Measurements from ENCODE around the gene ASCL5. TPM values are rescaled to one million over a fixed set of nuclear protein-coding genes. Genes with fewer than 3 reads are reported as not detected.

Gene ASCL5
- polyA plus RNA-seq, 1 donor (not counting 4 experiments of a cell fraction or from before 2014, with no cell fraction given), result not detected

- H2AFZ ChIP-seq (ENCODE audit: control insufficient read depth, low read length), result no peak overlapping the region
- peaks cover 16% of the 10 kb centered on the region for H3K4me1 ChIP-seq (ENCODE audit: control insufficient read depth, extremely low read depth, insufficient read depth, low read length)
- no peaks in the 10 kb centered on the region for H3K9me3 ChIP-seq (ENCODE audit: control insufficient read depth, low read depth, low read length)
- H3K36me3 ChIP-seq (ENCODE audit: control insufficient read depth in 2 of 2, extremely low read depth in 1 of 2, insufficient read depth in 2 of 2, low read length in 2 of 2), result no peaks in the 10 kb centered on the region
- H3K4me2 ChIP-seq (ENCODE audit: control insufficient read depth, extremely low read depth, insufficient read depth, low read depth, low read length), result peak overlapping the region; percentile 8
- no peaks in the 10 kb centered on the region for H3K9me1 ChIP-seq (ENCODE audit: control insufficient read depth, extremely low read depth, insufficient read depth, low read length)
- dilution Hi-C loops (cut with MboI; ENCODE audit: extremely low pct_ligation_motif_present, low sequenced_read_pairs), result no loop called here
- TF ChIP-seq, protein P1, sequence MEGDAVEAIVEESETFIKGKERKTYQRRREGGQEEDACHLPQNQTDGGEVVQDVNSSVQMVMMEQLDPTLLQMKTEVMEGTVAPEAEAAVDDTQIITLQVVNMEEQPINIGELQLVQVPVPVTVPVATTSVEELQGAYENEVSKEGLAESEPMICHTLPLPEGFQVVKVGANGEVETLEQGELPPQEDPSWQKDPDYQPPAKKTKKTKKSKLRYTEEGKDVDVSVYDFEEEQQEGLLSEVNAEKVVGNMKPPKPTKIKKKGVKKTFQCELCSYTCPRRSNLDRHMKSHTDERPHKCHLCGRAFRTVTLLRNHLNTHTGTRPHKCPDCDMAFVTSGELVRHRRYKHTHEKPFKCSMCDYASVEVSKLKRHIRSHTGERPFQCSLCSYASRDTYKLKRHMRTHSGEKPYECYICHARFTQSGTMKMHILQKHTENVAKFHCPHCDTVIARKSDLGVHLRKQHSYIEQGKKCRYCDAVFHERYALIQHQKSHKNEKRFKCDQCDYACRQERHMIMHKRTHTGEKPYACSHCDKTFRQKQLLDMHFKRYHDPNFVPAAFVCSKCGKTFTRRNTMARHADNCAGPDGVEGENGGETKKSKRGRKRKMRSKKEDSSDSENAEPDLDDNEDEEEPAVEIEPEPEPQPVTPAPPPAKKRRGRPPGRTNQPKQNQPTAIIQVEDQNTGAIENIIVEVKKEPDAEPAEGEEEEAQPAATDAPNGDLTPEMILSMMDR (optimal IDR thresholded peaks at IDR 0.05 in 1 of 3, IDR thresholded peaks at IDR 0.05 in 1 of 3, conservative IDR thresholded peaks at IDR 0.05 in 1 of 3; ENCODE audit: extremely low read depth in 1 of 3, insufficient read depth in 2 of 3, low read length in 3 of 3), result peak in 2 of 3 experiments; percentile 9 to 65
- no peak for TF ChIP-seq EZH2 (IDR thresholded peaks at IDR 0.05; ENCODE audit: low read length)
- peak; percentile 59 for DNase-seq (ENCODE audit: low read depth, low spot score)
- no peak overlapping the region for H3K27ac ChIP-seq (ENCODE audit: control insufficient read depth, insufficient read depth, low read length)
- H3K4me3 ChIP-seq (ENCODE audit: control insufficient read depth in 2 of 3, extremely low read depth in 1 of 3, insufficient read depth in 2 of 3, low read depth in 1 of 3, low read length in 3 of 3), result no peak overlapping the region
- no peak overlapping the region for H3K9ac ChIP-seq (ENCODE audit: control insufficient read depth, extremely low read depth, insufficient read depth, low read length)
- H3K79me2 ChIP-seq (ENCODE audit: control insufficient read depth, insufficient read depth, low read length), result no peaks in the 10 kb centered on the region
- peak; percentile 34 for FAIRE-seq
- H3K27me3 ChIP-seq (ENCODE audit: control insufficient read depth, extremely low read depth, insufficient read depth, low read length), result peaks cover 3% of the 10 kb centered on the region
- no peaks in the 10 kb centered on the region for H4K20me1 ChIP-seq (ENCODE audit: control insufficient read depth, extremely low read depth, insufficient read depth, low read length)
Observed at GRCh38 chr1:201088901-201089525, 38.0 kb downstream of the ASCL5 start.

GRCh38 chr1:201088395-201088794 lies 38.6 kb downstream of the ASCL5 start:
- Histone ChIP-seq H3K27ac (ENCODE audit: control insufficient read depth, insufficient read depth, low read length) (no peak overlapping the region), H3K4me1 (ENCODE audit: control insufficient read depth, extremely low read depth, insufficient read depth, low read length) (peaks cover 16% of the 10 kb centered on the region), H3K9me3 (ENCODE audit: control insufficient read depth, low read depth, low read length) (no peaks in the 10 kb centered on the region), H3K4me3 (ENCODE audit: control insufficient read depth in 2 of 3, extremely low read depth in 1 of 3, insufficient read depth in 2 of 3, low read depth in 1 of 3, low read length in 3 of 3) (no peak overlapping the region), H3K27me3 (ENCODE audit: control insufficient read depth, extremely low read depth, insufficient read depth, low read length) (peaks cover 3% of the 10 kb centered on the region), H4K20me1 (ENCODE audit: control insufficient read depth, extremely low read depth, insufficient read depth, low read length) (no peaks in the 10 kb centered on the region), H3K4me2 (ENCODE audit: control insufficient read depth, extremely low read depth, insufficient read depth, low read depth, low read length) (no peak overlapping the region), H3K79me2 (ENCODE audit: control insufficient read depth, insufficient read depth, low read length) (no peaks in the 10 kb centered on the region), H3K9me1 (ENCODE audit: control insufficient read depth, extremely low read depth, insufficient read depth, low read length) (no peaks in the 10 kb centered on the region), H3K36me3 (ENCODE audit: control insufficient read depth in 2 of 2, extremely low read depth in 1 of 2, insufficient read depth in 2 of 2, low read length in 2 of 2) (no peaks in the 10 kb centered on the region), H3K9ac (ENCODE audit: control insufficient read depth, extremely low read depth, insufficient read depth, low read length) (no peak overlapping the region), H2AFZ (ENCODE audit: control insufficient read depth, low read length) (no peak overlapping the region)
- DNase-seq (ENCODE audit: low read depth, low spot score) (no peak), FAIRE-seq (no peak)
- TF ChIP-seq, protein P1 (optimal IDR thresholded peaks at IDR 0.05 in 1 of 3, IDR thresholded peaks at IDR 0.05 in 1 of 3, conservative IDR thresholded peaks at IDR 0.05 in 1 of 3; ENCODE audit: extremely low read depth in 1 of 3, insufficient read depth in 2 of 3, low read length in 3 of 3), result no peak
- TF ChIP-seq EZH2 (IDR thresholded peaks at IDR 0.05; ENCODE audit: low read length), result no peak
- dilution Hi-C loops (cut with MboI; ENCODE audit: extremely low pct_ligation_motif_present, low sequenced_read_pairs), result no loop called here
